Esophagus squamous epithelium (tissue), 5 donors: ENCODE results near the gene KEL. TPM values are rescaled to one million over a fixed set of nuclear protein-coding genes. Genes with fewer than 3 reads are reported as not detected.

Source experiments
- DNase-seq: peaks from one replicate; lab custom pipeline; 2025; lab: John Stamatoyannopoulos, UW
- H3K27ac ChIP-seq, 4 donors: fragments of 200-600 bp; sonication (generic); one replicate each; pipeline ENCODE4 v1.5.1; 2016 to 2019; ENCODE audit warnings: mild to moderate bottlenecking in 1 of 4
- H3K27me3 ChIP-seq, 4 donors: fragments of 200-600 bp; sonication (generic); 1 replicate in 3 of 4; 2 replicates in 1 of 4; pipeline versions ENCODE4 v1.5.1 to v1.6.0; 2017 to 2021; ENCODE audit warnings: antibody characterized with exemption in 1 of 4
- H3K36me3 ChIP-seq, 3 donors: fragments of 200-600 bp; sonication (generic); one replicate each; pipeline ENCODE4 v1.5.1; 2016 to 2019
- H3K4me1 ChIP-seq, 3 donors: fragments of 200-600 bp; sonication (generic); one replicate each; pipeline ENCODE4 v1.5.1; 2017 to 2019
- H3K4me3 ChIP-seq, 4 donors: fragments of 200-600 bp; sonication (generic); 1 replicate in 3 of 4; 2 replicates in 1 of 4; pipeline ENCODE4 v1.5.1; 2016 to 2019; ENCODE audit warnings: mild to moderate bottlenecking in 2 of 4, moderate library complexity in 1 of 4
- H3K9me3 ChIP-seq, 3 donors: fragments of 200-600 bp; sonication (generic); one replicate each; pipeline ENCODE4 v1.5.1; 2016 to 2019
- POLR2A ChIP-seq, 4 donors: fragments of 450-650 bp; IDR thresholded peaks; one replicate each; pipeline ENCODE4 v1.6.1; 2017; ENCODE audit warnings: antibody characterized with exemption in 4 of 4, mild to moderate bottlenecking in 4 of 4, moderate library complexity in 3 of 4
- WGBS, 2 donors: methylation state at CpG; one replicate each; pipeline ENCODE4 v1.1.5; 2018; 5-methylcytosine and 5-hydroxymethylcytosine counted together
- intact Hi-C: fragments of 100-400 bp; cut with DNase I; formaldehyde crosslinking; loops from one replicate; pipeline ENCODE4 v1.15.0; 2022
- total RNA-seq, 4 donors: library from RNA; depleted of rRNA; stranded (reverse); fragments of >200 nt; gene quantifications; one replicate each; pipeline ENCODE4 v1.1.0, GENCODE V29; 2016
- TF ChIP-seq, protein P1 (sequence below), 6 experiments: fragments of 450-650 bp in 4 of 6; fragments of 200-600 bp in 2 of 6; sonication (generic) in 2 of 6; IDR thresholded peaks; one replicate each; pipeline ENCODE4 v1.5.1; 2016 to 2019; ENCODE audit warnings: antibody characterized with exemption in 6 of 6, mild to moderate bottlenecking in 4 of 6, moderate library complexity in 4 of 6
- donor health status: DM: yes; HTN: yes; CAD: no.

Gene KEL
- total RNA-seq, 4 donors from 2014 or later: 0.09 to 3.6 (median 0.53) TPM; not detected in 1

DNA sequence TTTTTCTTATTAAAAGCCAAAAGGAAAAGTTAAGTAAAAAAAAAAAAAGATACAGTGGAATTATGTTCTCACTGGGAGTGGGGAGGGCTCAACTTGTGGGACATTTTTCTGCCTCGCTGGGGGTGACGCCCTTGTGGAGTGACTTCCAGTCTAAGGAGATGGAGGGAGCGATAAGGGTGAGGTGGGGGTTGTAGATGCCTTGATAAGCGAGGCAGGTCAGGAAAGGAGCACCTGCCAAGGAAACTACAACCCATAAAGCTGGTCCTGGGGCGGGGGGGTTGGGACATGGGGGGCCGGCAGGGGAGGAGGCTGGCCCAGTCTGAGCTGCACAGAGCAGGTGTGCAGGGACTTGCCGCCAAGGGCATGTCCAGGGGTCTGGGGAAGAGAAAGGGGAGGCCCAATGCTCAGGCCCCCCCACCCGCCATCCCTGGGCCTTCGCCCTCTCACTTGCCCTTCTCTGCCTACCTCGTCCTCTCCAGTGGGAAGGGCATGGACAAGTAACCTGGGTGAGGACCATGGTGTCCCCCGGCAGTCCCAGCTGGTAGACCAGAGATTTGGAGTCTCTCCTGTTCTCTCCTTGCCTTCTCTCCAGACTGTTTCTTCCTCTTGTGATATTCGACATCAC lies 26.1 kb downstream of the KEL start:
- H3K4me3 ChIP-seq: no peak overlapping the region
- TF ChIP-seq POLR2A (IDR thresholded peaks at IDR 0.05): no peak
- TF ChIP-seq, protein P1, sequence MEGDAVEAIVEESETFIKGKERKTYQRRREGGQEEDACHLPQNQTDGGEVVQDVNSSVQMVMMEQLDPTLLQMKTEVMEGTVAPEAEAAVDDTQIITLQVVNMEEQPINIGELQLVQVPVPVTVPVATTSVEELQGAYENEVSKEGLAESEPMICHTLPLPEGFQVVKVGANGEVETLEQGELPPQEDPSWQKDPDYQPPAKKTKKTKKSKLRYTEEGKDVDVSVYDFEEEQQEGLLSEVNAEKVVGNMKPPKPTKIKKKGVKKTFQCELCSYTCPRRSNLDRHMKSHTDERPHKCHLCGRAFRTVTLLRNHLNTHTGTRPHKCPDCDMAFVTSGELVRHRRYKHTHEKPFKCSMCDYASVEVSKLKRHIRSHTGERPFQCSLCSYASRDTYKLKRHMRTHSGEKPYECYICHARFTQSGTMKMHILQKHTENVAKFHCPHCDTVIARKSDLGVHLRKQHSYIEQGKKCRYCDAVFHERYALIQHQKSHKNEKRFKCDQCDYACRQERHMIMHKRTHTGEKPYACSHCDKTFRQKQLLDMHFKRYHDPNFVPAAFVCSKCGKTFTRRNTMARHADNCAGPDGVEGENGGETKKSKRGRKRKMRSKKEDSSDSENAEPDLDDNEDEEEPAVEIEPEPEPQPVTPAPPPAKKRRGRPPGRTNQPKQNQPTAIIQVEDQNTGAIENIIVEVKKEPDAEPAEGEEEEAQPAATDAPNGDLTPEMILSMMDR (IDR thresholded peaks at IDR 0.05): no peak
- H3K36me3 ChIP-seq: no peaks in the 10 kb centered on the region
- no peaks in the 10 kb centered on the region for H3K27me3 ChIP-seq
- H3K27ac ChIP-seq: no peak overlapping the region
- no peak for DNase-seq
- intact Hi-C loops: no loop called here
- no peaks in the 10 kb centered on the region for H3K4me1 ChIP-seq
- 85 to 89% methylated on average over 10 to 12 of the region's 12 CpGs for WGBS, 2 donors
- H3K9me3 ChIP-seq: no peaks in the 10 kb centered on the region

GRCh38 chr7:142934056-142934455 lies 28.1 kb downstream of the KEL start:
- Histone ChIP-seq H3K27ac (no peak overlapping the region), H3K36me3 (no peaks in the 10 kb centered on the region), H3K4me3 (no peak overlapping the region), H3K27me3 (no peaks in the 10 kb centered on the region), H3K4me1 (no peaks in the 10 kb centered on the region), H3K9me3 (no peaks in the 10 kb centered on the region)
- TF ChIP-seq POLR2A (IDR thresholded peaks at IDR 0.05): no peak
- TF ChIP-seq, protein P1 (IDR thresholded peaks at IDR 0.05): no peak
- DNase-seq: no peak
- intact Hi-C loops: no loop called here
- WGBS, 2 donors: 54 to 59% methylated on average over 5 to 12 of the region's 12 CpGs

DNA sequence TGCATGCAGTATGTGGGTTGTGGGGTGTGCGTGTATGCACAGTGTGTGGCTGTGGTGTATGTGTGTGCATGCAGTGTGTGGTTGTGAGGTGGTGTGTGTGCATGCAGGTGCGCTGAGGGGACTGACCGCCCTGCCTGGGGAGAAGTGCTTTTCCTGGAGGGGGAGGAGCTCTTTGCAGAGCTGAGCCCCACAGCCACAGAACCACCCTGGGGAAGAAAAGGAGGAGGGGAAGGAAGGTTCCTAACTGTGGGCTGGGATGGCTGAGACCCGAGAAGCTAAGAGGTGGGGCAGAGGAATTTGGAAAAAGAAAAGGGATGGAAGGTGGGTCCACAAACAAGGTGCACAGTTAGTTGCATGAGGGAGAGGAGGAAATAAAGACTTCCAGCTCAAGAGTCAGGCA lies 28.5 kb downstream of the KEL start, which contains the start of gene TRPV5:
TSS of gene TRPV5 (minus strand) at position 123 of the 400 bp plus-strand sequence. CDS start 287 bp downstream, outside the sequence.
- no peak for DNase-seq
- intact Hi-C loops: no loop called here
- Histone ChIP-seq H3K9me3 (no peaks in the 10 kb centered on the region), H3K27me3 (no peaks in the 10 kb centered on the region), H3K4me3 (no peak within 1 kb of the TSS), H3K36me3 (no peaks in the 10 kb centered on the region), H3K4me1 (no peaks in the 10 kb centered on the region), H3K27ac (no peak within 1 kb of the TSS)
- no peak for TF ChIP-seq POLR2A (IDR thresholded peaks at IDR 0.05)
- TF ChIP-seq, protein P1 (IDR thresholded peaks at IDR 0.05): no peak
- WGBS, 2 donors: 76 to 80% methylated on average over 4 of the region's 4 CpGs

GRCh38 chr7:142933092-142933475 lies 29.1 kb downstream of the KEL start:
- Histone ChIP-seq H3K9me3 (no peaks in the 10 kb centered on the region), H3K4me1 (no peaks in the 10 kb centered on the region), H3K36me3 (no peaks in the 10 kb centered on the region), H3K4me3 (no peak overlapping the region), H3K27ac (no peak overlapping the region), H3K27me3 (no peaks in the 10 kb centered on the region)
- intact Hi-C loops: no loop called here
- 94% methylated on average over 3 of the region's 7 CpGs; no CpG with 5 or more reads in 1 of the 2 donors for WGBS, 2 donors
- no peak for DNase-seq
- TF ChIP-seq, protein P1 (IDR thresholded peaks at IDR 0.05): no peak
- no peak for TF ChIP-seq POLR2A (IDR thresholded peaks at IDR 0.05)

- Histone ChIP-seq H3K4me1 (no peaks in the 10 kb centered on the region), H3K27me3 (no peaks in the 10 kb centered on the region), H3K36me3 (no peaks in the 10 kb centered on the region), H3K9me3 (no peaks in the 10 kb centered on the region), H3K4me3 (no peak overlapping the region), H3K27ac (no peak overlapping the region)
- intact Hi-C loops: no loop called here
- DNase-seq: no peak
- TF ChIP-seq POLR2A (IDR thresholded peaks at IDR 0.05): no peak
- TF ChIP-seq, protein P1 (IDR thresholded peaks at IDR 0.05): no peak
- WGBS, 2 donors: 69 to 76% methylated on average over 5 of the region's 5 CpGs
Measured at GRCh38 chr7:142932386-142933091, 29.6 kb downstream of the KEL start.
